Measurements from ENCODE around the gene GALNT2.

Gene GALNT2

DNA sequence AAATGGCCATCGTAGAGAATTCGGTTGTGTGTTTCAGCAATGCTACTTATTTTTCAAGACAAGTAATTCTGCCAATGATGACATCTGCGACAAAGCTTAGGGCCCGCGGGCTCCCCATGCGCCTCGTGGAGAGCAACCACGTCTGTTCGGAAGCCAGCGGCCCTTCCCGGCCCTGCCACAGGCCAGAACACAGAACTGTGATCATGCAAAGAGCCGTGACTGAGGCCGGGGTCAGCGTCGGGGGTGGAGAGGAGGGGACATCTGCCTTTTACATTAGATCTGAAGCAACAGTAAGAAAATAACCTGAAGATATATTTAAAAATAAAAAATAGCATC, 255.4 kb downstream of the GALNT2 start:
- no peak for DNase-seq (ENCODE audit: low read depth)

DNA sequence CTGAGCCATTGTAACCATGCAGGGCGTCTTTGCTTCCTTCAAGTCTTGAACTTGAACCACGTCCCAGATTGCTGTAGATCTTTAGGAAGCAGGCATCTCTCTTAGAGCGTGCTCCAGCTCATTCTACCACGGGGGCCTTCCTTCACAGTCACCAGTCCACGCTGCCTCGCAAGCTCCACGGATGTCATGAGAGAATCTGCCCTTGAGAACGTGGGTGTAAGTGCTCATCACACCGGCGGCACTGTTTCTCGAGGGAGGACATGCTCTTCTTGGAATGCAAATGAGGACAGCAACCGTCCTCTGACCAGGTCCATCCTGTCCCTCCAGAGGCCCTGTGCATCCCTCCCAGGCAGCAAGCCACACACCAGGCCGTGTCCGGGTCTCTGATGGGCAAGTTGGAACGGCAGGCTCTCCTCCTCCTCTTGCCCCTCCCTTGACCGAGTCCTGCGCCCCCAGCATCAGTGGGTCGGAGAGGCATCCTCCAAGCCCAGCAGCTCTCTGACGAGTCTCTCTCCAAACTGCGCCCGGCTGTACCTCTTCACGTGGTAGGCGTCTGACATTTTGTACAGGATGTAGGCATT, 256.0 kb downstream of the GALNT2 start:
- no peak for DNase-seq (ENCODE audit: low read depth)

DNA sequence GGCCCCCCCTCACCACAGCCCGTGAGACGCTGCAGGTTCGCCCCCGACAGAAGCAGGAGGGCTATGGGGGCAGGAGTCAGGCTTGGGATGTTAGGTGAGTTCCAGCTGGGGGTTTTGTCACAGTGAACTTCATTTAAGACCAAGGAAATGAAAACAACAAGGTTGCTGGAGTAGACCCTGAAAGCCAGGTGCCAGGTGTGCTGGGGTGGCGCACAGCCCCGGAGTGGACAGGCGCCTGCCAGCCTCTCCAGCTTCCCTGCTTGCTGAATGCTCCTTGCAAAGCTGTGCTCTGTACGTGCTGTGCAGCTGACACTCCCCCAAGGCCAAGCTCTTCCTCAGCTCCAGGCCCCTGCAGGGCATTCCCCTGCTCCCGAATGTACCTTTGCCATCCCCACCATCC, 256.6 kb downstream of the GALNT2 start:
- no peak for DNase-seq (ENCODE audit: low read depth)

DNA sequence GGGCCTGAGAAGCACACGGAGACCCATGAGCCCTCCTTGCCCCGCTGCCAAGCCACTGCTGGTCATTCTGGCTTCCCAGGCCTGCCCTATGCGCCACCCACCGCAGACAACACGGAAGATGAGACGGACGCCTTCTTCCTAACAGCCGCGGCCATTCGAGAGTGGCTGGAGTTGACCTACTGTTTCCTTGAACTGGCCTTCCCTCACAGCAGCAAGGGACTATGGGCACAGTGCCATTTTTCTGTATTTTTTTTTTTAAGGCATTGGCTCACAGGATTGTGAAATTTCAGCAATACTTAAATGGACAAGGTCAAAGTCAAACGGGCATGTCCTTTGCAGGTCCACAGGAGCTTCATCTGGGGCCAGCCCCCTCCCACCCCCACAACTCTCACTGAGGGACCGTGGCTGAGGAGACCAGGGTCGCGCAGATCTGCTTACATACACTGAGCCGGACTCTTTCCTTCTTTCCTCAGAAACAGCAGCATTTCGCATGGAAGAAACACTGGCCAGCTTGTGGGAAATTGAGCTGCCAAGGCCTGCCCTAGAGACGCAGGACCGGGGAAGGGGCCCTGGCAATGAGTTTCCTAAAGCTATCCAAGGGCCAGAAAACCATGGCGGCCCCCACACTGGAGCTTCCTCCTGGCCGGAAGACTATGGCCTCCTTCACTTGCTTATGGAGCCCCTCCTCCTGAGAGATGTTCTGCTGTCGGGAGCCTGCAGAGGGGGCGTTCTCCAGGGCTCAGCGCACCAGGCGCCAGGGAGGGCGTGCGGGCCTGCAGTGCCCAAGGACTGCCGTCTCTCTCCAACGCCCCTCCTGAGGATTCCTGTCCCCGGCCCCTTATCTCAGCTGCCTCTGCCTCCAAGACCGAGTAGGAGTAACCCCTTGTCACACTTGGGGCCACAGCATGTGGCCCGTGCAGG, 260.2 kb downstream of the GALNT2 start:
- DNase-seq (ENCODE audit: low read depth) = no peak

DNA sequence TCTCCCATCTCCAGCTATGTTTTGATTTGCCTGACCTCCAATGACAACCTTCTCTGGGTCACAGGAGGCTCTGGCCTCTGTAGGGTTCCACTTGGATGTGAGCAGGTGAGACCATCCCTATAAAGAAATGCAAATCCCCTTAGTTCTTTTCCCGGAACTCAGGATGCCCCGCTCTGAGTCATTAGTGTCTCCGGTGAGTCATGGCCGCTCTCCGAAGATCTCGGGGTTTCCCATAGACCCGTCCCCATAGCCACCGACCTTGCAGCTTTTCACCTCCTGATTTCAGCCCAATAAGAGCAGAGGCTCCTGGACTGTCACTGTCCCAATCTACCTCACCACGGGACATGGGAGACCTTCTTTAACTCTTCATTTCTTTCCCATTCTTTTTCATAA, 260.9 kb downstream of the GALNT2 start:
- peak; percentile 16 for DNase-seq (ENCODE audit: low read depth)

DNA sequence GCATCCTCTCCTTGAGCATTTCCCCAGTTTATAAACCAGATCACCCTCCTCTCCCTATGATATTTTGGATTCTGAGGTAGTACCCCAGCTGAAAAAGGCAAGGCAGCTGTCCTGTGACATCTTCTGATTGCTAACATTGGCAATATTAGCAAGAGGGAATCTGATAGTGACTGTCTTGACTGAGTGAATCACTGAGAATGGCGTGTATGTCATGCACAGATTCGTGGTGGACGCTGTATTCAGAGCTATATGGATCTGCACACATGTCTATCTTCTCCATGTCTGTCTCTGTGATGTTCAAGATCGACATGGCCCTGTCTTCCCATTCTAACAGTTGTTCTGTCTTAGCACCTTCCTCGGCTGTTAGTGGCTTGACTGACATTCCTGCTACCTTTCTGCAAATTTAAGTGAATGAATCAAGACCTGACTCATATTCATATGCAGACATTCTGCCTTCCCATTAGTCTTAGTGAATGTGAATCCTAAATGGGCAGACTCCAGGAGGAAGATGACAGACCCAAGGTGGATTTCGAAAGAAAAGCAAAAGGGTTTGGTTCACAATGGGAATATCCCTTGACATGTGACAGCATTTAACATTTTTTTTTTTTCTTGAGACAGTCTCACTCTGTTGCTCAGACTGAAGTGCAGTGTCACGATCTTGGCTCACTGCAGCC, 261.4 kb downstream of the GALNT2 start:
- DNase-seq (ENCODE audit: low read depth) = no peak

DNA sequence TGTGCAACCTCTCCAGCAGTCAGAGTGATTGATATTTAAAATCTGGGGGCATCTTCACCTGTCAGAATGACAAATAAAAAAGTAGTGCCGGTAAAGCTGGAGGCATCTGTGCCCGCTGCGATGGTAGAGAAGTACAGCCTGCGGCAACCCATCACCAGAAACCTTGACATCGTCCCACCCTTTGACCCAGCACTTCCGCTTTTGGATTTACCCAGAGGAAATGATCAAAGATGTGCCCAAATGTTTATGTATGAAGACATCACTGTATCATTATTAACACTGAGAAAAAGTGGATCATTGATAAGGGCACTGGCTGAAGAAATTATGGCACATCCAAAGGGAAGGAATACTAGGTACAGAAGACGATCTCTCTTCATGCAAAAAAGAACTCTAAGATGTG, 263.1 kb downstream of the GALNT2 start:
- no peak for DNase-seq (ENCODE audit: low read depth)
